A673 (cell line): Measurements from ENCODE around the gene GRHL1.

Source experiments
- EZH2 ChIP-seq: fragments of 200-600 bp; sonication (generic); IDR thresholded peaks from 2 replicates; pipeline ENCODE4 v1.6.1; 2017; ENCODE audit warnings: borderline replicate concordance, low read depth, mild to moderate bottlenecking, mixed read lengths, antibody characterized with exemption, low read length; ENCODE audit not compliant: poor library complexity, severe bottlenecking
- TF ChIP-seq, protein P1 (sequence below): fragments of 300-800, 200-600 bp; sonication (generic); conservative IDR thresholded peaks from 2 replicates; pipeline ENCODE4 v1.5.1; 2017; ENCODE audit warnings: low read depth, mild to moderate bottlenecking, antibody characterized with exemption, low read length, moderate library complexity, mixed read lengths

DNA sequence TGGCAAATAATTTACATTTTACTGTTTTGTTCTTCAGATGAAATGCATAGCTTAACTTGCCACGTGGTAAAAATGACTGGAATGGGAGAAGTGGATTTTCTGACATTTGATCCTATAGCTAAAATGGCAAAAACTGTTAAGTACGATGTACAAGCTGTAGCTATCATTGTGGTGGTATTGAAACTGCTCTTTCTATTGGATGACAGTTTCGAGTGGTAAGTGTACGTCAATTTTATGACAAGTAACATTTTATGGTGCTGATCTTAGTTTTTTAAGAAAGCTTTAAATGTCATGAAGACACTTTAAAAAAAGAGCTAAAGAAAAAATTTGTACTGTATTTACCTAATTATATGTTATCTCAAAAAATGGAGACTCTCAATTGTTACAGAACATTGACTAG, 40.8 kb upstream of the GRHL1 start:
- TF ChIP-seq, protein P1, sequence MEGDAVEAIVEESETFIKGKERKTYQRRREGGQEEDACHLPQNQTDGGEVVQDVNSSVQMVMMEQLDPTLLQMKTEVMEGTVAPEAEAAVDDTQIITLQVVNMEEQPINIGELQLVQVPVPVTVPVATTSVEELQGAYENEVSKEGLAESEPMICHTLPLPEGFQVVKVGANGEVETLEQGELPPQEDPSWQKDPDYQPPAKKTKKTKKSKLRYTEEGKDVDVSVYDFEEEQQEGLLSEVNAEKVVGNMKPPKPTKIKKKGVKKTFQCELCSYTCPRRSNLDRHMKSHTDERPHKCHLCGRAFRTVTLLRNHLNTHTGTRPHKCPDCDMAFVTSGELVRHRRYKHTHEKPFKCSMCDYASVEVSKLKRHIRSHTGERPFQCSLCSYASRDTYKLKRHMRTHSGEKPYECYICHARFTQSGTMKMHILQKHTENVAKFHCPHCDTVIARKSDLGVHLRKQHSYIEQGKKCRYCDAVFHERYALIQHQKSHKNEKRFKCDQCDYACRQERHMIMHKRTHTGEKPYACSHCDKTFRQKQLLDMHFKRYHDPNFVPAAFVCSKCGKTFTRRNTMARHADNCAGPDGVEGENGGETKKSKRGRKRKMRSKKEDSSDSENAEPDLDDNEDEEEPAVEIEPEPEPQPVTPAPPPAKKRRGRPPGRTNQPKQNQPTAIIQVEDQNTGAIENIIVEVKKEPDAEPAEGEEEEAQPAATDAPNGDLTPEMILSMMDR: no peak
- TF ChIP-seq EZH2: no peak
